ENCODE data around the gene CCDC92B. TPM values are rescaled to one million over a fixed set of nuclear protein-coding genes. Genes with fewer than 3 reads are reported as not detected.

CCDC92B gene
- total and polyA plus RNA-seq, 9 of the 15 experiments (the other 6 are each of a cell fraction or from before 2014, with no cell fraction given): not detected

- TF ChIP-seq REST (IDR thresholded peaks at IDR 0.05; ENCODE audit: borderline replicate concordance) (peak; percentile 99), REST (CRISPR knock-in tag; IDR thresholded peaks at IDR 0.05; ENCODE audit: low read depth) (peak; percentile 99), E2F6 (IDR thresholded peaks at IDR 0.05; ENCODE audit: borderline replicate concordance in 1 of 2, extremely low read depth in 1 of 2, insufficient read depth in 1 of 2, insufficient read length in 1 of 2, low read depth in 1 of 2, low read length in 1 of 2, poor library complexity in 1 of 2, severe bottlenecking in 1 of 2) (peak in 1 of 2 experiments; percentile 30), ZBTB40 (IDR thresholded peaks at IDR 0.05) (no peak), ZBTB40 (CRISPR knock-in tag; IDR thresholded peaks at IDR 0.05) (peak; percentile 17; the same call in 1 of the 2 replicates), GABPB1 (CRISPR knock-in tag; IDR thresholded peaks at IDR 0.05) (peak; percentile 67), CXXC5 (CRISPR knock-in tag; IDR thresholded peaks at IDR 0.05) (peak; percentile 79), BACH1 (tag; IDR thresholded peaks at IDR 0.05) (no peak), SAP30 (IDR thresholded peaks at IDR 0.05; ENCODE audit: borderline replicate concordance, insufficient read depth, low read depth, low read length, poor library complexity, severe bottlenecking) (no peak)
Measured at GRCh38 chr17:2749784-2750181, 331 bp upstream of the CCDC92B start (continued).
